RWPE2 (cell line): ENCODE measurements around the gene DMRTC2.

ENCODE experiments used
- ATAC-seq: fragments of 200-7000 bp; cut with Tn5 transposase; 3 replicates; pipeline ENCODE4 v1.9.1; 2021; ENCODE audit warnings: low read depth
- DNase-seq: peaks from one replicate; pipeline ENCODE4 v3.0.0-alpha.2; 2020; ENCODE audit warnings: low spot score
- H3K27ac ChIP-seq: fragments of 450-650 bp; 2 replicates; pipeline ENCODE4 v1.5.1; 2017; ENCODE audit warnings: mild to moderate bottlenecking; ENCODE audit not compliant: poor library complexity, severe bottlenecking
- H3K27me3 ChIP-seq: fragments of 250-450 bp; sonication (Bioruptor Pico); 2 replicates; pipeline ENCODE4 v1.5.1; 2021; ENCODE audit warnings: mild to moderate bottlenecking, moderate library complexity; ENCODE audit not compliant: insufficient read depth, poor library complexity, severe bottlenecking
- H3K36me3 ChIP-seq: fragments of 250-450 bp; sonication (Bioruptor Pico); 2 replicates; pipeline ENCODE4 v1.5.1; 2020; ENCODE audit warnings: low read depth, mild to moderate bottlenecking, moderate library complexity
- H3K4me1 ChIP-seq: fragments of 250-450 bp; sonication (Bioruptor Pico); 2 replicates; pipeline ENCODE4 v1.5.1; 2021; ENCODE audit warnings: mild to moderate bottlenecking, moderate library complexity; ENCODE audit not compliant: insufficient read depth, poor library complexity, severe bottlenecking
- H3K4me3 ChIP-seq: fragments of 250-450 bp; sonication (Bioruptor Pico); 2 replicates; pipeline ENCODE4 v1.5.1; 2021; ENCODE audit warnings: mild to moderate bottlenecking, moderate library complexity; ENCODE audit not compliant: severe bottlenecking
- H3K9me3 ChIP-seq: fragments of 250-450 bp; sonication (Bioruptor Pico); 2 replicates; pipeline ENCODE4 v1.5.1; 2021; ENCODE audit warnings: mild to moderate bottlenecking, moderate library complexity; ENCODE audit not compliant: severe bottlenecking
- TF ChIP-seq, protein P1 (sequence below): fragments of 450-650 bp; IDR thresholded peaks from one replicate; pipeline ENCODE4 v1.5.1; 2017; ENCODE audit warnings: mild to moderate bottlenecking, moderate library complexity; ENCODE audit not compliant: poor library complexity, severe bottlenecking

The DMRTC2 gene

DNA sequence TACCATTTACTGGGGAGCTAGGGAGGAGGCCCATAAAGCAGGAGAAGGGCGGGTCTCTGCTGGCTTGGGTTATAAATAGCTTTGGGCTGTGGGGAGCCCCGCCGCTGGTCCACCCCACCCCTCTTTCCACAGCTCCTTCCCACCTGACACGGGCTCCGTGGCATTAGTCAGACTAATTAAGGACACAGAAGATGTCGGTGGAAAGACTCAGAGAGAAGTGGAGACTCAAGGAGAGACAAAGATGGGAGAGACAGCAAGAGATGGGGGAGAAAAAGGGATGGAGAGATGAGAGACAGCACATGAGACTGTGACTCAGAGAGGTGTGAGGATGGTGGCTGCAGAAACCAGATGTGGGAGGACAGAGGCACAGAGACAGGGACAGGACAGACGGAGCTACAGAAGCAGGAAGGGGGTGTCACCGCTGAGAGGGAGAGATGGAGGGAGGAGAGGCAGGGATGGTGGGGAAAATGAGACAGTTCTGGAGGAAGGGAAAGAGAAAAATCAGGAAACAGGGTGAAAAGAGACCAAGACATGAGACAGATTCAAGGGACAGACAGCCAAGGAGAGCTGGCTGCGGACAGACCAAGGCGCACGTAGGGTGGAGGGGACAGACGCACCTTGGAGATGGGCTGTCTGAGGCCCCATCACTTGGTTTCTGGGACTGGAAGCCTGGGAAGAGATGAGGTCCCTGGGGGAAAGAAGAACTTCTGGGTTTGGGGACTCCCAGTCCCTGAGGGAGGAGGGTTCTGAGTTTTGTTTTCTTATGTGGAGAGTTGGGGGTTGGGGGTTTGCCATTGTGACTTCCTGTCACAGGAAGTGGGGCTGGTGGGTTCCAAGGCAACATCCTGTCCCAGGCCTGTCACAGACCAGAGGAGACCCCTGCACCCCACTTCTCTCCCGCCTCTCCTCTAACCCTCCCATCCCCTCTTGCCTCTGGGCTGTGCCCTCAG lies 42.2 kb downstream of the DMRTC2 start:
- peak overlapping the region; percentile 85 for H3K27ac ChIP-seq
- DNase-seq = no peak
- H3K4me1 ChIP-seq = peaks cover 23% of the 10 kb centered on the region
- TF ChIP-seq, protein P1, sequence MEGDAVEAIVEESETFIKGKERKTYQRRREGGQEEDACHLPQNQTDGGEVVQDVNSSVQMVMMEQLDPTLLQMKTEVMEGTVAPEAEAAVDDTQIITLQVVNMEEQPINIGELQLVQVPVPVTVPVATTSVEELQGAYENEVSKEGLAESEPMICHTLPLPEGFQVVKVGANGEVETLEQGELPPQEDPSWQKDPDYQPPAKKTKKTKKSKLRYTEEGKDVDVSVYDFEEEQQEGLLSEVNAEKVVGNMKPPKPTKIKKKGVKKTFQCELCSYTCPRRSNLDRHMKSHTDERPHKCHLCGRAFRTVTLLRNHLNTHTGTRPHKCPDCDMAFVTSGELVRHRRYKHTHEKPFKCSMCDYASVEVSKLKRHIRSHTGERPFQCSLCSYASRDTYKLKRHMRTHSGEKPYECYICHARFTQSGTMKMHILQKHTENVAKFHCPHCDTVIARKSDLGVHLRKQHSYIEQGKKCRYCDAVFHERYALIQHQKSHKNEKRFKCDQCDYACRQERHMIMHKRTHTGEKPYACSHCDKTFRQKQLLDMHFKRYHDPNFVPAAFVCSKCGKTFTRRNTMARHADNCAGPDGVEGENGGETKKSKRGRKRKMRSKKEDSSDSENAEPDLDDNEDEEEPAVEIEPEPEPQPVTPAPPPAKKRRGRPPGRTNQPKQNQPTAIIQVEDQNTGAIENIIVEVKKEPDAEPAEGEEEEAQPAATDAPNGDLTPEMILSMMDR = no peak
- no peaks in the 10 kb centered on the region for H3K9me3 ChIP-seq
- H3K36me3 ChIP-seq = peaks cover 30% of the 10 kb centered on the region
- no peaks in the 10 kb centered on the region for H3K27me3 ChIP-seq
- no peak overlapping the region for H3K4me3 ChIP-seq
- no peak for ATAC-seq

DNA sequence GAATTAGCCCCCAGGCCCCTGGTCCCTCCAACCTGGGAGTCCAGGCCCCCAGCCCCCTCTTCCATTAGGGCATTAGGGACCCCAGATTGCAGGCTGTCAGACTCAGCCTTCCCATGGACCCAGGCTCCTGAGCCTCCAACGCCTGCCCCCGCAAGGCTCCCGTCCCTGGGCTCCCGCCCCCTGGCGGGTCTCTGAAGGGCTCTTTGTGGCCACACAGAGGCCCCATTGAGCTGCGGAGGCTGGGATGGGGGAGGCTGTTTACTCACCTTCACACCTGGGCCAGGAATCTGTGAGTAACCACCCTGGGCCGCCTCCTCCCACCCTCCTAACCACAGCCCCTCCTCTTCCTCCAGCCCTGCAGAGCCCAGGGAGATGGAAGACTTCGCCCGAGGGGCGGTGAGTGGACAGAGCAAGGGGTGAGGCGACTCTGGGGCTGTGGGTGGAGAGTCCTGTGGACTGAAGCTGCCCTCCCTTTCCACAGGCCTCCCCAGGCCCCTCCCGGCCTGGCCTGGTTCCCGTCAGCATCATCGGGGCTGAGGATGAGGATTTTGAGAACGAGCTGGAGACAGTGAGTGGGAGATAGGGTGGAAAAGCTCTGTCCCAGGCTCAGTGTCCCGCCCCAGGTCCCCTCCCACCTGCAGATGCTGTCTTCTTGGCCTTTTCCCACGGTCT lies 43.0 kb downstream of the DMRTC2 start:
- H3K36me3 ChIP-seq = peaks cover 38% of the 10 kb centered on the region
- ATAC-seq (peak; percentile 83), DNase-seq (peak; percentile 98)
- TF ChIP-seq, protein P1 = peak; percentile 77
- H3K27me3 ChIP-seq = no peaks in the 10 kb centered on the region
- no peaks in the 10 kb centered on the region for H3K9me3 ChIP-seq
- peaks cover 23% of the 10 kb centered on the region for H3K4me1 ChIP-seq
- H3K27ac ChIP-seq = peak overlapping the region; percentile 85
- no peak overlapping the region for H3K4me3 ChIP-seq

DNA sequence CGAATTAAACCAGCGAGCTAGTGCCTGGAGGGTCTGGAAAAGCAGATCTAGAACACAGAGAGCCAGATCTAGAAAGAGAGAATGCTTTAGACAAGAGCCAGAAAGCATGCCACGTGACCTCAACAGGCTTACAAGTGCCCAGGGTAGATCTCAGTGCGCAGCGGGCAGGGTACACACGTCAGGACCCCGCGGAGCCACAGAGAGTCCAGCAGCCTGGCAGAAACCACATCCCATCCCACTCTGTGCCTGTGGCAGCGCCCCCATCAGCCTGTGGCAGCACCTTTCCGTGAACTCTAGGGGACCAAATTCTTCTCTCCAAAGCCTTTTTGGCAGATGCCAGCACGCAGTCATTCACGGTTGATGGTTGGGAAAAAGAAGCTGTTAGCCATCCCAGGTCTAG lies 44.1 kb downstream of the DMRTC2 start:
- no peak for DNase-seq
- ATAC-seq = no peak
- Histone ChIP-seq H3K27me3 (no peaks in the 10 kb centered on the region), H3K36me3 (peaks cover 41% of the 10 kb centered on the region), H3K9me3 (no peaks in the 10 kb centered on the region), H3K4me1 (peaks cover 23% of the 10 kb centered on the region), H3K4me3 (no peak overlapping the region), H3K27ac (peak overlapping the region; percentile 85)
- TF ChIP-seq, protein P1 = no peak

DNA sequence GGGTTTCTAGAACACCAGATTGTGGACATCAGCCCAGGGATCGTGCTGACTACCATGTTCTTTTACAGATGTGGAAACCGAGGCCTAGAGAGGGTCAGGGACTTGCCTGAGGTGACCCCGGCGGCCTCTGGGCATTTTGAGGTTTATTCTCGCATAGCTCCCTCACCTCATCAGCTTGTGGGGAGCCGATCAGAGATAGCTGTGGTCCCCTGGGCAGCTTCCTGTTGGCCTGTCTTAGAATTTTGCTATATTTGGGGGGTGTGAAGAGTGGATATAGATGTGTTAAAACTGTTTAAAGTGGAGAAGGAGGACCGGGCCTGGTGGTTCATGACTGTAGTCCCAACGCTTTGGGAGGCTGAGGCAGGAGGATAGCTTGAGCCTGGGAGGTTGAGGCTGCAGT lies 45.1 kb downstream of the DMRTC2 start:
- Histone ChIP-seq H3K27me3 (no peaks in the 10 kb centered on the region), H3K36me3 (peaks cover 46% of the 10 kb centered on the region), H3K4me1 (peaks cover 21% of the 10 kb centered on the region), H3K4me3 (no peak overlapping the region), H3K9me3 (no peaks in the 10 kb centered on the region), H3K27ac (no peak overlapping the region)
- DNase-seq (no peak), ATAC-seq (no peak)
- TF ChIP-seq, protein P1 = no peak
